H1 (cell line): Measurements from ENCODE around the gene KXD1. TPM values are rescaled to one million over a fixed set of nuclear protein-coding genes. Genes with fewer than 3 reads are reported as not detected.

Experiments used
- CTCF ChIA-PET: fragments of 300-600 bp; sonication (Branson Sonifier 250); formaldehyde crosslinking; loops from one replicate; lab custom pipeline; 2021; ENCODE audit not compliant: partially characterized antibody; lab: Charles Lee
- POLR2A ChIA-PET: fragments of 300-600 bp; sonication (Branson Sonifier 250); formaldehyde crosslinking; loops from one replicate; lab custom pipeline; 2021; ENCODE audit warnings: inconsistent platforms; ENCODE audit not compliant: partially characterized antibody; lab: Charles Lee
- DNase-seq, 2 experiments: peaks; one replicate each; pipeline versions ENCODE4 v3.0.0 to v3.0.0-alpha.2; 2010 to 2022; ENCODE audit warnings: low spot score in 2 of 2, low read depth in 1 of 2, mixed read lengths in 1 of 2
- FAIRE-seq: peaks from 2 replicates; lab custom pipeline; 2011; peaks lifted over from hg19 to GRCh38; lab: Jason Lieb, UNC
- H2AFZ ChIP-seq: 2 replicates; pipeline ENCODE4 v1.8.1; 2012; ENCODE audit warnings: low read length, inconsistent platforms
- H2AK5ac ChIP-seq: 2 replicates; pipeline ENCODE4 v1.6.1; 2013; ENCODE audit warnings: low read depth, low read length
- H2BK120ac ChIP-seq: replicated peaks from 2 replicates; pipeline ENCODE3; 2013; ENCODE audit warnings: low read depth, low read length, inconsistent platforms
- H2BK12ac ChIP-seq: 2 replicates; pipeline ENCODE4 v1.6.1; 2013; ENCODE audit warnings: low read depth, low read length
- H2BK15ac ChIP-seq: 2 replicates; pipeline ENCODE4 v1.6.1; 2013; ENCODE audit warnings: low read length
- H2BK20ac ChIP-seq: 2 replicates; pipeline ENCODE4 v1.6.1; 2013; ENCODE audit warnings: low read length
- H2BK5ac ChIP-seq: 2 replicates; pipeline ENCODE4 v1.6.1; 2013; ENCODE audit warnings: low read depth, low read length
- H3K14ac ChIP-seq: 2 replicates; pipeline ENCODE4 v1.6.1; 2013; ENCODE audit warnings: inconsistent platforms; ENCODE audit not compliant: insufficient read length
- H3K18ac ChIP-seq: 2 replicates; pipeline ENCODE4 v1.6.1; 2013; ENCODE audit warnings: low read length; ENCODE audit errors: extremely low read depth
- H3K23ac ChIP-seq: 2 replicates; pipeline ENCODE4 v1.6.1; 2013; ENCODE audit warnings: inconsistent platforms; ENCODE audit not compliant: insufficient read length
- H3K23me2 ChIP-seq: 2 replicates; pipeline ENCODE4 v1.6.1; 2013; ENCODE audit warnings: low read depth, low read length
- H3K27ac ChIP-seq: 2 replicates; pipeline ENCODE4 v1.6.1; 2011; ENCODE audit warnings: low read depth, low read length, inconsistent platforms
- H3K27me3 ChIP-seq, 4 experiments: replicated peaks in 1 of 4; 1 replicate in 1 of 4; 2 replicates in 3 of 4; pipeline versions ENCODE4 v1.6.1 to v1.8.1; 2011 to 2013; ENCODE audit warnings: low read length in 3 of 4, mild to moderate bottlenecking in 3 of 4, inconsistent platforms in 2 of 4, mixed read lengths in 2 of 4, moderate library complexity in 1 of 4; ENCODE audit not compliant: control insufficient read depth in 3 of 4, insufficient read depth in 3 of 4; ENCODE audit errors: extremely low read depth in 1 of 4
- H3K36me3 ChIP-seq, 4 experiments: 2 replicates each; pipeline versions ENCODE4 v1.6.1 to v1.8.1; 2011 to 2013; ENCODE audit warnings: mild to moderate bottlenecking in 4 of 4, low read length in 3 of 4, moderate library complexity in 2 of 4, control low read depth in 1 of 4, inconsistent platforms in 1 of 4; ENCODE audit not compliant: insufficient read depth in 4 of 4, control insufficient read depth in 2 of 4
- H3K4ac ChIP-seq: replicated peaks from 2 replicates; pipeline ENCODE3; 2013; ENCODE audit warnings: low read length, low read depth, mixed read lengths, inconsistent platforms; ENCODE audit not compliant: insufficient read length
- H3K4me1 ChIP-seq, 4 experiments: replicated peaks in 1 of 4; 1 replicate in 1 of 4; 2 replicates in 3 of 4; pipeline versions ENCODE4 v1.6.1 to v1.8.1; 2011 to 2013; ENCODE audit warnings: low read length in 3 of 4, inconsistent platforms in 2 of 4, mixed read lengths in 1 of 4; ENCODE audit not compliant: insufficient read depth in 4 of 4, control insufficient read depth in 3 of 4
- H3K4me2 ChIP-seq, 2 experiments: 2 replicates each; pipeline versions ENCODE4 v1.6.1 to v1.8.1; 2011 to 2013; ENCODE audit warnings: low read depth in 2 of 2, low read length in 2 of 2, control low read depth in 1 of 2, inconsistent platforms in 1 of 2, mild to moderate bottlenecking in 1 of 2; ENCODE audit not compliant: insufficient read depth in 1 of 2
- H3K4me3 ChIP-seq, 4 experiments: fragments of 200-600, 300-600 bp in 1 of 4; sonication (generic), shearing (Covaris generic), sonication (Bioruptor Twin) in 1 of 4; 2 replicates each; pipeline versions ENCODE4 v1.5.1 to v1.8.1; 2011 to 2016; ENCODE audit warnings: low read length in 4 of 4, low read depth in 3 of 4, control low read depth in 2 of 4, inconsistent platforms in 2 of 4, mild to moderate bottlenecking in 2 of 4, mixed read lengths in 1 of 4, moderate library complexity in 1 of 4; ENCODE audit not compliant: insufficient read depth in 2 of 4; ENCODE audit errors: extremely low read depth in 1 of 4
- H3K56ac ChIP-seq: replicated peaks from 2 replicates; pipeline ENCODE3; 2013; ENCODE audit warnings: low read depth, mild to moderate bottlenecking, mixed read lengths, low read length, inconsistent platforms; ENCODE audit not compliant: insufficient read length
- H3K79me1 ChIP-seq: 2 replicates; pipeline ENCODE4 v1.6.1; 2013; ENCODE audit warnings: low read depth, low read length, control low read depth
- H3K79me2 ChIP-seq, 2 experiments: 2 replicates each; pipeline versions ENCODE4 v1.6.1 to v1.8.1; 2012 to 2013; ENCODE audit warnings: low read length in 2 of 2, mild to moderate bottlenecking in 2 of 2, inconsistent platforms in 1 of 2; ENCODE audit not compliant: insufficient read depth in 2 of 2, control insufficient read depth in 1 of 2
- H3K9ac ChIP-seq, 4 experiments: replicated peaks in 1 of 4; 1 replicate in 1 of 4; 2 replicates in 3 of 4; pipeline versions ENCODE4 v1.6.1 to v1.8.1; 2011 to 2013; ENCODE audit warnings: low read depth in 3 of 4, low read length in 3 of 4, control low read depth in 2 of 4, mild to moderate bottlenecking in 2 of 4, moderate library complexity in 2 of 4, inconsistent platforms in 1 of 4; ENCODE audit errors: extremely low read depth in 1 of 4
- H3K9me3 ChIP-seq, 2 experiments: 2 replicates each; pipeline versions ENCODE4 v1.6.1 to v1.8.1; 2012 to 2013; ENCODE audit warnings: mild to moderate bottlenecking in 2 of 2, moderate library complexity in 2 of 2, control low read depth in 1 of 2, inconsistent platforms in 1 of 2, low read depth in 1 of 2, low read length in 1 of 2, mixed read lengths in 1 of 2; ENCODE audit not compliant: insufficient read depth in 2 of 2
- H4K20me1 ChIP-seq, 2 experiments: replicated peaks in 1 of 2; 2 replicates each; pipeline versions ENCODE3 to v1.8.1; 2011 to 2013; ENCODE audit warnings: inconsistent platforms in 2 of 2, low read length in 2 of 2, mild to moderate bottlenecking in 1 of 2; ENCODE audit not compliant: insufficient read depth in 2 of 2, control insufficient read depth in 1 of 2
- H4K5ac ChIP-seq: 2 replicates; pipeline ENCODE4 v1.6.1; 2013; ENCODE audit warnings: low read length, low read depth, mixed read lengths, inconsistent platforms; ENCODE audit not compliant: insufficient read length
- H4K8ac ChIP-seq: 2 replicates; pipeline ENCODE4 v1.8.0; 2013; ENCODE audit warnings: mild to moderate bottlenecking, moderate library complexity, low read length, inconsistent platforms; ENCODE audit not compliant: insufficient read depth; ENCODE audit errors: extremely low read depth
- H4K91ac ChIP-seq: replicated peaks from 2 replicates; pipeline ENCODE3; 2013; ENCODE audit warnings: low read length, mixed read lengths, inconsistent platforms; ENCODE audit not compliant: insufficient read length
- CBX5 ChIP-seq: fragments of 300-800, 300-1000 bp; sonication (generic); IDR thresholded peaks from 2 replicates; pipeline ENCODE4 v1.7.1; 2016; ENCODE audit warnings: antibody characterized with exemption, low read length, low read depth
- CEBPB ChIP-seq: IDR thresholded peaks from 2 replicates; pipeline ENCODE4 v1.6.1; 2012; ENCODE audit warnings: low read depth, low read length
- CREB1 ChIP-seq: IDR thresholded peaks from 2 replicates; pipeline ENCODE4 v1.6.1; 2012; ENCODE audit warnings: inconsistent platforms
- EGR1 ChIP-seq: IDR thresholded peaks from 2 replicates; pipeline ENCODE4 v1.6.1; 2011; ENCODE audit warnings: low read depth, low read length, borderline replicate concordance
- HDAC2 ChIP-seq, 2 experiments: fragments of 300-600 bp in 1 of 2; sonication (generic) in 1 of 2; IDR thresholded peaks; 2 replicates each; pipeline ENCODE4 v1.6.1; 2011 to 2012; ENCODE audit warnings: low read depth in 2 of 2, low read length in 2 of 2, mild to moderate bottlenecking in 2 of 2, moderate library complexity in 2 of 2, borderline replicate concordance in 1 of 2, inconsistent platforms in 1 of 2
- NANOG ChIP-seq: IDR thresholded peaks from 2 replicates; pipeline ENCODE4 v1.6.1; 2011; ENCODE audit warnings: low read length, low read depth, mild to moderate bottlenecking, inconsistent platforms; ENCODE audit not compliant: insufficient read depth, poor library complexity, severe bottlenecking
- NRF1 ChIP-seq: IDR thresholded peaks from 2 replicates; pipeline ENCODE4 v1.6.1; 2011; ENCODE audit warnings: mild to moderate bottlenecking, low read depth, low read length, improper control_type of control experiment
- POLR2AphosphoS5 ChIP-seq: IDR thresholded peaks from 2 replicates; pipeline ENCODE4 v1.6.1; 2011; ENCODE audit warnings: low read depth, low read length
- RAD21 ChIP-seq, 2 experiments: IDR thresholded peaks in 1 of 2; conservative IDR thresholded peaks in 1 of 2; 2 replicates each; pipeline ENCODE4 v1.6.1; 2011; ENCODE audit warnings: low read depth in 2 of 2, low read length in 2 of 2, improper control_type of control experiment in 1 of 2, inconsistent platforms in 1 of 2, mild to moderate bottlenecking in 1 of 2, moderate library complexity in 1 of 2
- RXRA ChIP-seq: IDR thresholded peaks from 2 replicates; pipeline ENCODE4 v1.6.1; 2011; ENCODE audit warnings: low read depth, mild to moderate bottlenecking, low read length, moderate library complexity; ENCODE audit not compliant: insufficient read depth
- WGBS, 2 experiments: shearing (Covaris generic) in 1 of 2; methylation state at CpG; one replicate each; pipeline versions ENCODE4 v1.1.6 to v1.1.7; 2013 to 2015; ENCODE audit warnings: low lambda C conversion rate in 2 of 2, mixed read lengths in 2 of 2, inconsistent platforms in 1 of 2, low coverage in 1 of 2, missing lambda C conversion rate in 1 of 2; ENCODE audit not compliant: insufficient replicate concordance in 2 of 2, insufficient coverage in 1 of 2, insufficient read length in 1 of 2; ENCODE audit errors: extremely low coverage in 1 of 2, missing lambda C conversion rate in 1 of 2; 5-methylcytosine and 5-hydroxymethylcytosine counted together
- polyA plus RNA-seq, 7 experiments: library from polyadenylated mRNA; depleted of rRNA in 3 of 7; stranded (reverse) in 5 of 7; unstranded in 2 of 7; fragments of >200 nt in 5 of 7; fragments of 200-250 nt in 2 of 7; gene quantifications; 1 replicate in 5 of 7; 2 replicates in 1 of 7; 4 replicates in 1 of 7; pipeline versions ENCODE4 v1.2.1 to v1.2.3, GENCODE V29; 2011 to 2013; ENCODE audit warnings: missing spikeins in 2 of 7, mixed read lengths in 2 of 7
- total RNA-seq: library from RNA; stranded (reverse); fragmentation: NEBNext Ultra II Directional; extraction: Animal tissue kit (Norgen Biotek cat#: 25700); gene quantifications from 2 replicates; pipeline ENCODE4 v1.2.1, GENCODE V29; 2021
- TF ChIP-seq, protein P1 (sequence below): IDR thresholded peaks from 2 replicates; pipeline ENCODE4 v1.6.1; 2012; ENCODE audit warnings: inconsistent platforms

The KXD1 gene
- total and polyA plus RNA-seq, 2 of the 8 experiments (the other 6 are each of a cell fraction or from before 2014, with no cell fraction given): 115 to 267 TPM

DNA sequence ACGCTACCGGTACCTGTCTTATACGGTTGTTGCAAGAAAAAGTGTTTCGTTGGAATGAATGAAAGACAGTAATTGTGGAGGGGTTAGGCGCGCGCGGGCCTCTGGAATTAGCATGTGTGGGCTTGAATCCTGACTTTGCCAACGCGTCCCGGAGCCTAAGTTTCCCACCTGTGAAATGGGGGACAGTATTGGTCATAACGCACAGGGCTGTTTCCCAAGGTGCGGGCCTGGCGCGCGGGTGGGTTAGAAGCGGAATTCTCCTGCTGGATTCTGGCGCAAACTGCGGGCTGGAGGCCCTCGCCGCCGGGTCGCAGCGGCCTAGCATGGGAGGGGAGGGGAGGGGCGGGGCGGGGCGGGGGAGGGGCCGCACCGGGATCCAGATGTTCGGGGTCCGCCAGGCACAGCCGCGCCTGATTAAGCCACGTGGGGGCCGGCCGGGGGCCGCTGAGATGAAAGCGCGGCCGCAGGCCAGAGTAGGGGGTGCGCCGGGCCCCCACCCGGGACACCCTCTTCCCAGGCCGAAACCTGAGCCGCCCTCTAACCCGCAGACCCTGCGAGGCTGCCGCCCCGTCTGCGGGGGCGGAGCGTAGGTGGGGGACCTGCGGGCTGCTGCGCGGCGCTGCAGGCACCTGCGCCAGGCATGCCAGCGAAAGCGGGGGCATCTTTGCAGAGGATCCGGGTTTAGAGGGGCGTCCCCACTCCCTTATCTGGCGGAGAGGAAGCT lies 53.8 kb downstream of the KXD1 start:
- H3K4me3 ChIP-seq: peak overlapping the region; percentile 39 to 75 (median 49)
- ChIA-PET POLR2A (interaction anchor here (0.6 to 2.9 kb wide), 4 partner anchors 10 to 34 kb away, joined by 3 to 21 read pairs (median 4); no protein-coding TSS in a partner anchor), CTCF (interaction anchor here (0.9 to 1.6 kb wide), 3 partner anchors 10 to 62 kb away, joined by 5 read pairs; no protein-coding TSS in a partner anchor)
- H3K27me3 ChIP-seq: peaks cover 68 to 86% (median 83%) of the 10 kb centered on the region in 4 experiments
- no peak overlapping the region for H3K27ac ChIP-seq
- FAIRE-seq (no peak), DNase-seq (peak in 1 of 2 experiments; percentile 81)
- H3K23ac ChIP-seq: no peak overlapping the region
- peak overlapping the region; percentile 81; the same call in 1 of the 2 replicates for H2BK15ac ChIP-seq
- H2BK5ac ChIP-seq: peak overlapping the region; percentile 27; the same call in 1 of the 2 replicates
- H2BK20ac ChIP-seq: no peak overlapping the region
- no peak overlapping the region for H2AK5ac ChIP-seq
- H3K9ac ChIP-seq: no peak overlapping the region
- 2% methylated on average over 26 of the region's 62 CpGs; no CpG with 5 or more reads in 1 of the 2 experiments for WGBS, 2 experiments
- H4K5ac ChIP-seq: peak overlapping the region; percentile 19
- peak overlapping the region; percentile 45 for H4K8ac ChIP-seq
- no peaks in the 10 kb centered on the region for H3K9me3 ChIP-seq
- no peaks in the 10 kb centered on the region for H3K79me2 ChIP-seq
- H4K91ac ChIP-seq: peak overlapping the region; percentile 25
- no peak overlapping the region for H2AFZ ChIP-seq
- H3K79me1 ChIP-seq: no peaks in the 10 kb centered on the region
- H3K4me1 ChIP-seq: peaks cover 28 to 52% (median 35%) of the 10 kb centered on the region in 4 experiments
- peaks cover 23% of the 10 kb centered on the region for H3K23me2 ChIP-seq
- H3K36me3 ChIP-seq: peaks cover 0 to 8% (median 0%) of the 10 kb centered on the region in 4 experiments; a peak in 1 of 8 replicates
- H2BK12ac ChIP-seq: peak overlapping the region; percentile 97; the same call in 1 of the 2 replicates
- peak overlapping the region; percentile 95 to 96 for H3K4me2 ChIP-seq
- H3K4ac ChIP-seq: no peak overlapping the region
- no peak overlapping the region for H3K14ac ChIP-seq
- no peak overlapping the region for H3K56ac ChIP-seq
- peak overlapping the region; percentile 90 for H3K18ac ChIP-seq
- H2BK120ac ChIP-seq: no peak overlapping the region
- peaks cover 0 to 15% of the 10 kb centered on the region in 2 experiments for H4K20me1 ChIP-seq
- TF ChIP-seq EGR1: peak; percentile 93; the same call in 1 of the 2 replicates
- TF ChIP-seq, protein P1, sequence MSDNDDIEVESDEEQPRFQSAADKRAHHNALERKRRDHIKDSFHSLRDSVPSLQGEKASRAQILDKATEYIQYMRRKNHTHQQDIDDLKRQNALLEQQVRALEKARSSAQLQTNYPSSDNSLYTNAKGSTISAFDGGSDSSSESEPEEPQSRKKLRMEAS: peak; percentile 8; the same call in 1 of the 2 replicates
- no peak for TF ChIP-seq HDAC2 (IDR thresholded peaks at IDR 0.05; ENCODE audit: borderline replicate concordance in 1 of 2, low read depth in 2 of 2, low read length in 2 of 2)
- no peak for TF ChIP-seq NRF1
- no peak for TF ChIP-seq NANOG
- TF ChIP-seq RAD21 (IDR thresholded peaks at IDR 0.05 in 1 of 2, conservative IDR thresholded peaks at IDR 0.05 in 1 of 2; ENCODE audit: low read depth in 2 of 2, low read length in 2 of 2): no peak
- TF ChIP-seq CREB1: no peak
- no peak for TF ChIP-seq CBX5
- no peak for TF ChIP-seq RXRA
- TF ChIP-seq POLR2AphosphoS5: no peak
- TF ChIP-seq CEBPB: no peak
